Mammary epithelial cell (primary cell): Measurements from ENCODE around the gene SLC25A27.

Experiments used
- EZH2 ChIP-seq: IDR thresholded peaks from 2 replicates; pipeline ENCODE4 v1.6.1; 2012; ENCODE audit warnings: low read length, inconsistent platforms, borderline replicate concordance
- TF ChIP-seq, protein P1 (sequence below), 2 donors: IDR thresholded peaks in 1 of 2; conservative IDR thresholded peaks in 1 of 2; 2 replicates each; pipeline ENCODE4 v1.5.1; 2011 to 2012; ENCODE audit warnings: inconsistent platforms in 2 of 2, low read length in 2 of 2, mild to moderate bottlenecking in 2 of 2, control low read depth in 1 of 2, low read depth in 1 of 2; ENCODE audit not compliant: insufficient read depth in 1 of 2; ENCODE audit errors: extremely low read depth in 1 of 2

- TF ChIP-seq, protein P1, sequence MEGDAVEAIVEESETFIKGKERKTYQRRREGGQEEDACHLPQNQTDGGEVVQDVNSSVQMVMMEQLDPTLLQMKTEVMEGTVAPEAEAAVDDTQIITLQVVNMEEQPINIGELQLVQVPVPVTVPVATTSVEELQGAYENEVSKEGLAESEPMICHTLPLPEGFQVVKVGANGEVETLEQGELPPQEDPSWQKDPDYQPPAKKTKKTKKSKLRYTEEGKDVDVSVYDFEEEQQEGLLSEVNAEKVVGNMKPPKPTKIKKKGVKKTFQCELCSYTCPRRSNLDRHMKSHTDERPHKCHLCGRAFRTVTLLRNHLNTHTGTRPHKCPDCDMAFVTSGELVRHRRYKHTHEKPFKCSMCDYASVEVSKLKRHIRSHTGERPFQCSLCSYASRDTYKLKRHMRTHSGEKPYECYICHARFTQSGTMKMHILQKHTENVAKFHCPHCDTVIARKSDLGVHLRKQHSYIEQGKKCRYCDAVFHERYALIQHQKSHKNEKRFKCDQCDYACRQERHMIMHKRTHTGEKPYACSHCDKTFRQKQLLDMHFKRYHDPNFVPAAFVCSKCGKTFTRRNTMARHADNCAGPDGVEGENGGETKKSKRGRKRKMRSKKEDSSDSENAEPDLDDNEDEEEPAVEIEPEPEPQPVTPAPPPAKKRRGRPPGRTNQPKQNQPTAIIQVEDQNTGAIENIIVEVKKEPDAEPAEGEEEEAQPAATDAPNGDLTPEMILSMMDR (conservative IDR thresholded peaks at IDR 0.05 in 1 of 2, IDR thresholded peaks at IDR 0.05 in 1 of 2; ENCODE audit: extremely low read depth in 1 of 2, insufficient read depth in 1 of 2, low read depth in 1 of 2, low read length in 2 of 2), result no peak
- no peak for TF ChIP-seq EZH2
These were observed 9.6 kb upstream of the SLC25A27 start for GRCh38 chr6:46642928-46643751.
